K562 (cell line): ENCODE results near the gene DHDH. TPM values are rescaled to one million over a fixed set of nuclear protein-coding genes. Genes with fewer than 3 reads are reported as not detected.

Experiments used
- AFF4 ChIP-seq: sonication (generic); formaldehyde crosslinking; IDR thresholded peaks from 2 replicates; pipeline ENCODE4 v1.8.0; 2023; ENCODE audit warnings: mild to moderate bottlenecking, missing genetic modification reagents
- CBFB ChIP-seq: sonication (generic); formaldehyde crosslinking; IDR thresholded peaks from 2 replicates; pipeline ENCODE4 v1.4.0; 2020; ENCODE audit warnings: mild to moderate bottlenecking, missing genetic modification reagents
- CREB3L1 ChIP-seq: fragments of 450-650 bp; IDR thresholded peaks from 2 replicates; pipeline ENCODE4 v1.6.1; 2014; ENCODE audit warnings: low read depth, mild to moderate bottlenecking, moderate library complexity, borderline replicate concordance
- ELF4 ChIP-seq: fragments of 450-650 bp; formaldehyde crosslinking; IDR thresholded peaks from 2 replicates; pipeline ENCODE4 v1.4.0; 2022; ENCODE audit warnings: missing genetic modification characterization
- EWSR1 ChIP-seq: fragments of 450-650 bp; IDR thresholded peaks from 2 replicates; pipeline ENCODE4 v1.6.1; 2018; ENCODE audit warnings: borderline replicate concordance, mild to moderate bottlenecking, low read depth, moderate library complexity; ENCODE audit not compliant: partially characterized antibody
- KDM4B ChIP-seq, 2 experiments: fragments of 450-650 bp in 1 of 2; sonication (generic) in 1 of 2; IDR thresholded peaks; 2 replicates each; pipeline ENCODE4 v1.6.1; 2016 to 2017; ENCODE audit warnings: borderline replicate concordance in 2 of 2, antibody characterized with exemption in 1 of 2, low read depth in 1 of 2, mild to moderate bottlenecking in 1 of 2
- KLF16 ChIP-seq: IDR thresholded peaks from 2 replicates; pipeline ENCODE4 v1.6.1; 2016; ENCODE audit warnings: antibody characterized with exemption
- MITF ChIP-seq: IDR thresholded peaks from 2 replicates; pipeline ENCODE4 v1.6.1; 2014; ENCODE audit warnings: antibody characterized with exemption
- TCFL5 ChIP-seq: fragments of 250-450 bp; sonication (Bioruptor Pico); conservative IDR thresholded peaks from 2 replicates; pipeline ENCODE4 v1.6.1; 2021; ENCODE audit warnings: mild to moderate bottlenecking, moderate library complexity, matching md5 sums
- ZBTB5 ChIP-seq: fragments of 450-650 bp; IDR thresholded peaks from 2 replicates; pipeline ENCODE4 v1.6.1; 2017; ENCODE audit warnings: antibody characterized with exemption
- ZSCAN29 ChIP-seq: fragments of 450-650 bp; IDR thresholded peaks from 2 replicates; pipeline ENCODE4 v1.6.1; 2017
- ZZZ3 ChIP-seq: fragments of 450-650 bp; IDR thresholded peaks from 2 replicates; pipeline ENCODE4 v1.6.1; 2016; ENCODE audit warnings: antibody characterized with exemption, mild to moderate bottlenecking, moderate library complexity
- polyA plus RNA-seq, 8 experiments: library from polyadenylated mRNA; depleted of rRNA in 4 of 8; stranded (reverse) in 5 of 8; unstranded in 3 of 8; fragments of >200 nt; fragmentation: Nextera tagmentation in 2 of 8; fragmentation: Illumina TruSeq in 1 of 8; extraction: Ambion mirVana in 2 of 8; extraction: Trizol in 1 of 8; gene quantifications; 2 replicates each; pipeline versions ENCODE4 v1.2.1 to v1.2.3, GENCODE V29; 2011 to 2014; ENCODE audit warnings: inconsistent platforms in 1 of 8, missing spikeins in 1 of 8
- total RNA-seq, 7 experiments: library from RNA; depleted of rRNA in 6 of 7; stranded (reverse); fragments of >200 nt in 6 of 7; fragmentation: Illumina TruSeq in 2 of 7; extraction: Trizol in 2 of 7; gene quantifications; 2 replicates each; pipeline versions ENCODE4 v1.2.1 to v1.2.3, GENCODE V29; 2011 to 2021; ENCODE audit warnings: low replicate concordance in 1 of 7

The DHDH gene
- total and polyA plus RNA-seq, 9 of the 15 experiments (the other 6 are each of a cell fraction or from before 2014, with no cell fraction given): 0.37 to 1.9 (median 0.87) TPM

GRCh38 chr19:48993175-48994034 lies 59.9 kb downstream of the DHDH start, which contains the start of the genes GYS1 and RUVBL2 (continued):
- TF ChIP-seq KDM4B (IDR thresholded peaks at IDR 0.05; ENCODE audit: borderline replicate concordance in 2 of 2, low read depth in 1 of 2) (peak in 1 of 2 experiments; percentile 40; a peak in 2 of 4 replicates), EWSR1 (no peak), TCFL5 (no peak), CBFB (0 out of 2 replicates have a peak, but pooled peaks have one; percentile 12), ELF4 (CRISPR knock-in tag) (0 out of 2 replicates have a peak, but pooled peaks have one; percentile 50), AFF4 (0 out of 2 replicates have a peak, but pooled peaks have one; percentile 19), CREB3L1 (peak; percentile 10; the same call in 1 of the 2 replicates), MITF (no peak), KLF16 (peak; percentile 74), ZBTB5 (no peak), ZSCAN29 (no peak), ZZZ3 (no peak)
